ENCODE measurements around the gene SLC29A3.

SLC29A3 gene

DNA sequence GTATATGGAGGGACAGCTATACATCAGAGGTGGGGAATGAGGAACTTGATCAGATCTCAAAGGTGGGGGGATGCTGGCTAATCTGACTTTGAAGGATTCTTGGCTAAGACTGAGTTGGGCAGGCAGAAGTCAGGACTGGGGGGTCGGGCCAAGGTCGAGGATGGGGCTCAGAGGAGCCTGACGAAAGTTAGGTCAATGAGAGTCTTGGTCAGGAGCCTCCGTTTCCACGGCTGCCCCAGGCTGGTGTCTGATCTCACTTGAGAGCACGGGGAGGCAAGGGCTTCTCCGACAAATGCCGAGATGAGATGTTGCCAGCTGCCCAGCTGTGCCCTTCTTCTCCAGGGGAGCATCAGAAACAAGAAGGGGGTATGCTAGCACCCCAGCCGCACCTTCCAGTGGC, 5.7 kb downstream of the SLC29A3 start:
- DNase-seq: no peak

- DNase-seq: no peak
Measured at GRCh38 chr10:71325267-71325666, 6.2 kb downstream of the SLC29A3 start.

DNA sequence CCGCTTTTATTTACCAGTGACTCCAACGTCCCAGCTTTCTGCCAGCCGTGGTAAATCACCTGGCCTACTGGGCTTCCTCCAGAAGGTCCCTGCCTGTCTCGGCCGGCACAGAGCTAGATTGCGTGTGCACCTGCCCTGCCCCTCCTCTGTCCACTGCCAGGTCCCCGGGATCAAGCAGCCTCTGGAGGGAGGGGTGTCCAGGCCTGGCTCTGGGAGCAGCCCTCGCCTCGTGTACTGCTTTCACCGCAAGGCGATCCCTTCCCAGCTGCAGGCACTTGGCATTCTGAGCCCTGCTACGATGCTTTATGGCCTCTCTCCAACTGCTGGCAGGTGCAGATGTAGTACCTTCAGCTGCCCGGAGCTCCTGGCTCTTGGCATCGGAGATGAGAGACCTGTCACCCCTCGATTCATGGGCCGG, 7.4 kb downstream of the SLC29A3 start:
- DNase-seq: no peak

GRCh38 chr10:71330789-71331404, 11.8 kb downstream of the SLC29A3 start:
- DNase-seq: no peak

DNA sequence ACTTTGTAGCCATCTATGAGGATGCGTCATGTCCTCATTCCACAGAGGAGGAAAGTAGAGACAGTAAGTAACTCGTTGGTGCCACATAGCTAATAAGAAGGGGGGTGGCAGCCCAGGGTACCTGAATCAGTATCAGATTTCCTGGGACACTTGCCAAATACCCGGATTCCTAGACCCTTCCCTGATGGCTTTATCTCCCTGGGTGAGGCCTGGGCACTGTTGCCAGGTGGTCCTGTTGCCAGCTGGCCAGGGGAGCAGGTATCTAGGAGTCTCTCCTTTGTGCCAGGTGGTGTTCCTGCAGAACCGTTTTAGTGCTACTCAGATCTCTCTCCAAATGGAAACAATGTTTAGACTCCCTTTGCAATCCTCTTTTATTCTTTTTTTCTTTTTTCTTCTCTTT, 12.7 kb downstream of the SLC29A3 start:
- DNase-seq: no peak

- DNase-seq: no peak
Measured at GRCh38 chr10:71332466-71332865, 13.4 kb downstream of the SLC29A3 start.

GRCh38 chr10:71333129-71333887, 14.2 kb downstream of the SLC29A3 start:
- no peak for DNase-seq

DNA sequence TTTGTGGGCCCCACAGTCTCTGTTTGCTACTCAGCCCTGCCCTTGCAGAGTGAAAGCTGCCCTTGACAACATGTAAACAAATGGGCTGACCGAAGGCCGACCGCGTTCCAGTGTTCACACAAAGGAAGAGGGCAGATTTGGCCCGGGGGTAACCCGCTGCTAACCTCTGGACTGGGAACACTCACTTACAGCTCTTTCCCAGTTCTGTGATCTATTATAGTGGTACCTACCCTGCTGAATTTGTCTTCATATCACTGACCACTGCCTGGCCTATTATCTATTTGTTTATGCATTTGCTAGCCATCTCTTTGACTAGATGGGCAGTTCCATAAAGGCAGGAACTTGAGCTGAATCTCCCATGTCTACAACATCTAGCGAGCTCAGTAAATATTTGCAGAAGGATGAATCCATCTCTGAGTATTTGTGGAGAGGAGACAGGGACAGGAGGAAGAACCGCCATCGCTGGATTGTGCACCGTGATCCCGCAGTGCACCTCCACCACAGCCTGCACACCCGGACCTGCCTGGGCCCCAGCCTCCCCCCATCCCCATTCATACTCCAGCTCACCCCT, 15.2 kb downstream of the SLC29A3 start:
- no peak for DNase-seq

DNA sequence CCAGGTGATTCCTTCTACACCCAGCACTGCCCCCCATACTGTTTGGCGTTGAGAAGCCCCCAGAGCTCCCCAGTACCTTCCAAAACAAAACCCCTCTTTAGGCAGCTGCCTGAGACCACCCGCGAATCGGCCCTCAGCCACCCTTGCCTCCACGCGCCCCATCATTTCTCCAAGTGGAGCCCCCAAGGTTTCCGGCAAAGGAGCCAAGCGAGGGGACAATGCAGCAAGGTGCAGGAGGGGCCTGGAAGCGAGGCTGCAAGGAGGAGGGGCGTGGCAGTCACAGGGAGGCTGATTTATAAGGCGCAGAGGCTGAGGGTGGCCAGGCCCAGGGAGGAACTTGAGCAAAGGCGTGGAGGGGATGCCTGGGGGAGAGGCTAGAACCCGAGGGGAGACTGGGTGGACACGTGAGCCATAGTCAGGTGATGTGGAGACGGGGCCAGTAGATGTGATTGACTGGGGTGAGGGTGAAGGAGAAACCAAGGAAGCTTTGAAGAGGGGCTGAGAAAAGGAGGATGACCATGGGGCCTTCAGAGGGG, 16.2 kb downstream of the SLC29A3 start:
- no peak for DNase-seq

DNA sequence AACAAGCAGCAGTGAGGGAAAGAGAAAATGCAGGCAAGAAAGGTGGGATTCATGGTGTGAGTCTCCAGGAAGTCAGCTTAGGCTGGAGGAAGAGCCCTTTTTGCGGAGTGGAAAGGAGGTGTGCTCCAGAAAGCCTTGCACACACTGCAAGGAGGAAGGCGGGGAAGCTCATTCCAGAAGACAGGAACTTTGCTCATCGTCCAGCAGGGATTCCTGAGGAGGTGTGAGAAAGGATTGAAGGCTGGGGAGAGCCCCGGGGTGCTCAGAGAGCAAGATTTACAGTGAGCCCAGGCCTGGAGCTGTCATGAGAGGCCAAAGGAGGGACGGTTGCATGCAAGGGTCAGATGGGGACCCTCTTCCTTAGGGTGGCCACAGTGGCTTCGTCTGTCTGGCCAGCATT, 17.6 kb downstream of the SLC29A3 start:
- no peak for DNase-seq

DNA sequence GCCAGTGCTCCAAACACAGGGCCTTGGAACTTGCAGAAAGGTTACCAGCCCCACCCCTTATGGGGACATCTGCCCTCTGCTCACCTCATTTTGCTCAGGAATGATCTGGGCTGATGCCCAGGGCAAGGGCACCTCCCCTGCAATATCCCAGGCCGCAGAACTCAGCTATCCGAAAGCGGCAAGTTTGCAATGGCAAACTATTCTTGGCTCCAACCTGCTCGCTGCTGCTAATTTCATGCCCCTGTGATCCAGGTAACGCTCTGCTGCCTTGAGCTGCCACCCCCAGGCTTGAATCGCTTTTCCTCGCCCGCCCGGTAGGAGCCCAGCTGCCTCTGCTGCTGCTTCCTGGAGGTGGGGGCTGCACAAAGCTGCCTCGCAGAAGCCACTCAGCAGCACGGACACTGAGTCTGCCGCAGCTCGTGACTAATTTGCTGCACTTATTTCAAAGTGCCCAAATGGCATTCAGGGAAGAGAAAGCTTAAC, 18.2 kb downstream of the SLC29A3 start:
- no peak for DNase-seq

- DNase-seq: no peak
Measured at GRCh38 chr10:71338728-71339495, 19.9 kb downstream of the SLC29A3 start.

DNA sequence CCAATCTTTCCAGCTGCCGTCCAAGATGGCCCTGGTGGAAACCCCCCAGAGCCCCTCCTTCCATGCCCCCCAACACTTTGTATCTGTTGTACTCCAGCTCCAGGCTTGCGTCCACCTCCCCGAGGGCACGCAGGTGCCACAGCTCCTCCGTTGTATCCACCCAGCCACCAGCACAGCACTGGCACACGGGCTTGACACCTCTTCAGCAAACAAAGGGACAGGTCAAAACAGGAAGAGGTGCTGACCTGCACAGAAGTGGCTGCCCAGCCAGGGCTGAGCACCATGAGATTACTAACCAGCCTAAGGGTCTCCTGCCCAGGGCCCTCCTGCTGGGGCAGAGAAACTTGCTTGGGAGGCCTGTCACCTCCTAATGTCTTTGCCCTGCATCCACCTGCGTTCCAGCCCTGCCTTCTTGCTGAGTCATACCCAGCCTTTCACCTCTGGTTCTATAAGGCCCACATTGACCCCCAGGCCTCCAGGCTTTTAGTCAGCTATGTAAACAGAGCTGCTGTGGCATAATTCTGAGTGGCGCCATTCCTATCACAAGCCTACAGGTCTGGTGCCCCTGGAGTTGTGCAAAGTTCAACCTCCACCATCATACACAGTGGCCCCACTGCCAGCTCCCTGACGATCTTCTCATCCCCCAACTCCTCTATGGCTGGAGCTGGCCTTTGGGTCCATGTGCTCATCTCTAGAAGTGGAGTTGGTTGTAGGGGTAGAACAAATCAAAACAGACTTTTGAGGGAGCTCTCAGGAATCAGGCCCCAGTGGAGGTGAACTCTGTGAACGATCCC, 20.9 kb downstream of the SLC29A3 start:
- DNase-seq: no peak

DNA sequence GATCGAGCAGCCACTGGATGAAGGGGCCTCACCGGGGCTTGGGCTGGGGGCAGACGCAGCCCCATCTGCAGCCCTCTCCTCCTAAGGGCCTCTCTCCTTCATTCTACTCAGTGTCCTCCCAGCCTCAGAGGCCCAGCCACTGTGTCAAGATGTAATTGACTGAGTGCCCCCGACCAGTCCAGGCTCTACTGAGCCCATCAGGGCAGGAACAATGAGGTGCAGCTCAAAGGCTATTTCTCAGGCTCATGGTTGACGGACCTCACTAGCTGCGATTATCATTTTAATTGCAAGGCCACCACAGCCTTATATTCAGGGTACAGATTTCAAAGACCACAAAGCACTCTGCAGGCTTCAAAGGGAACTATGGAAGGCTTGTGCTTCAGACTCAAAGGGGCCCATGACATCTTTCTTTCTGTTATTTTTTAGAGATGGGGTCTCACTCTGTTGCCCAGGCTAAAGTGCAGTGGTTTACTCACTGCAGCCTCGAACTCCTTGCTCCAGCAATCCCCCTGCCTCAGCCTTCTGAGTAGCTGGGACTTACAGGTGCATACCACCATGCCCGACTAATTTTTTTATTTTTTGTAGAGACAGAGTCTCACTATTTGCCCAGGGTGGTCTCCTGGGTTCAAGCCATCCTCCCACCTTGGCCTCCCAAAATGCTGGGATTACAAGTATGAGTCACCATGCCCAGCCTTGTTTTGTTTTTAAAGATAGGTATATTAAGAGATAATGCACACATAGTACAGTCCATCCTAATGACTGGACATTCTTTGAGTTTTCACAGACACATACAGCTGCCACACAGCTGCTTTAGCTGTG, 23.7 kb downstream of the SLC29A3 start:
- no peak for DNase-seq

DNA sequence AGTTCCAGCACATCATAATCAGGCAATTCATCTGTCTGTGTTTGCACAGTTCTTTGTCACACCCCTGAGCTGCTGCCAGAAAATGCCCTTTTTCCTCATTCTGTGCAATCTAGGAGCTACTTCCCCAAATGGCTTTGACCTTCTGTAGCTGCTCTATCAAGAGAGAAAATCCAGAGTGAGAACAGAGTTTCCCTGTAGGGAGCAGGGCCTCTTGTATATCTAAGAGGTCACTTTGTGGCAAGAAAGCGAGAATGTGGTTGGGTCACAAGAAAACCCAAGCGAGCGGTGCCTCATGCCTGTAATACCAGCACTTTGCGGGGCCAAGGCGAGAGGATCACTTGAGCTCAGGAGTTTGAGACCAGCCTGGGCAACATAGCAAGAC, 24.3 kb downstream of the SLC29A3 start:
- DNase-seq: no peak

- DNase-seq: no peak
Measured at GRCh38 chr10:71344154-71344925, 25.3 kb downstream of the SLC29A3 start.

GRCh38 chr10:71344993-71345480, 26.0 kb downstream of the SLC29A3 start:
- no peak for DNase-seq

DNA sequence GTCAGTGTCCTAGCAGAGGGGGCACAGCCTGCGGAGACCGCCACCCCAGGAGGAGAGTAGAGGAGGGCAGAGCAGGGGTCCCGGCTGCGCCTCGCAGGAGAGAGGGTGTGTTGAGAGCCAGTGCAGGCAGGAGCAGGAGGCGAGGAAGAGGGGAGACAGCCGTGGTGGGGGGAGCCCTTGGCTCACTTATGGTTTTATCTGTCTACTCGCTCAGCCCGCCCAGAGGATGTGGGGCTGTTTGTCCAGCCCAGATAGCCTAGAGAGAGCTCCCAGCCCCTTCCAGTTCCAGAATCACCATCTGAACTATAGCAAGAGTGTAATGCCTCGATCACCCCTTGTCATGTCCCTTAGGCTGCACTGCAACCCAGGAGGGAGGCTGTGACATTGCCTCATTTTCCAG, 26.6 kb downstream of the SLC29A3 start:
- DNase-seq: no peak

- no peak for DNase-seq
Measured at GRCh38 chr10:71346731-71347130, 27.7 kb downstream of the SLC29A3 start.

Data from fibroblast of skin of back (primary cell).